T-helper 1 cell treated with Interleukin-12 subunit alpha and Interleukin-12 subunit beta and Interleukin-4 antibody, amounts not matched to agents 30 ng/mL and 1 ng/mL, for 36 hours (primary cell): ENCODE measurements around the gene ZNF423. TPM values are rescaled to one million over a fixed set of nuclear protein-coding genes. Genes with fewer than 3 reads are reported as not detected.

Experiments used
- intact Hi-C: fragments of 100-400 bp; cut with micrococcal nuclease; formaldehyde crosslinking; loops from one replicate; pipeline ENCODE4 v1.15.1; 2024
- total RNA-seq: library from RNA; stranded (reverse); gene quantifications from 2 replicates; pipeline ENCODE4 v1.2.3, GENCODE V29; 2022

Gene ZNF423
- total RNA-seq, 1 donor from 2014 or later: not detected

GRCh38 chr16:49631187-49632041, 224.5 kb downstream of the ZNF423 start:
- intact Hi-C loops: no loop called here

- intact Hi-C loops: no loop called here
Observed at GRCh38 chr16:49630783-49631182, 225.1 kb downstream of the ZNF423 start.

- intact Hi-C loops: no loop called here
Observed at GRCh38 chr16:49629851-49630250, 226.1 kb downstream of the ZNF423 start.

- intact Hi-C loops: no loop called here
Observed at GRCh38 chr16:49628148-49628547, 227.8 kb downstream of the ZNF423 start.

- intact Hi-C loops: no loop called here
Observed at GRCh38 chr16:49625311-49626065, 230.4 kb downstream of the ZNF423 start.

GRCh38 chr16:49623501-49624266, 232.2 kb downstream of the ZNF423 start:
- intact Hi-C loops: no loop called here

GRCh38 chr16:49622421-49623402, 233.2 kb downstream of the ZNF423 start:
- intact Hi-C loops: no loop called here

GRCh38 chr16:49622084-49622390, 233.9 kb downstream of the ZNF423 start:
- intact Hi-C loops: no loop called here

GRCh38 chr16:49621241-49622083, 234.4 kb downstream of the ZNF423 start:
- intact Hi-C loops: no loop called here

- intact Hi-C loops: no loop called here
Observed at GRCh38 chr16:49620869-49621240, 235.1 kb downstream of the ZNF423 start.

- intact Hi-C loops: no loop called here
Observed at GRCh38 chr16:49620158-49620868, 235.6 kb downstream of the ZNF423 start.

GRCh38 chr16:49619811-49620157, 236.1 kb downstream of the ZNF423 start:
- intact Hi-C loops: no loop called here

GRCh38 chr16:49618955-49619354, 237.0 kb downstream of the ZNF423 start:
- intact Hi-C loops: no loop called here

GRCh38 chr16:49617710-49618330, 238.1 kb downstream of the ZNF423 start:
- intact Hi-C loops: no loop called here

GRCh38 chr16:49617016-49617629, 238.8 kb downstream of the ZNF423 start:
- intact Hi-C loops: no loop called here

- intact Hi-C loops: no loop called here
Observed at GRCh38 chr16:49615576-49615975, 240.3 kb downstream of the ZNF423 start.

GRCh38 chr16:49610983-49611382, 244.9 kb downstream of the ZNF423 start:
- intact Hi-C loops: no loop called here

- intact Hi-C loops: no loop called here
Observed at GRCh38 chr16:49608779-49609178, 247.1 kb downstream of the ZNF423 start.
